T-helper 2 cell treated with Interferon-gamma antibody and Interleukin-4, amounts not matched to agents 5 μg/mL and 100 μg/mL, for 36 hours (primary cell): Measurements from ENCODE around the gene SP8.

Experiments used
- DNase-seq: peaks from one replicate; pipeline ENCODE4 v3.0.0; 2021; ENCODE audit warnings: low spot score
- H3K27ac Mint-ChIP-seq: one replicate; pipeline ENCODE4 v1.8.0; 2021; ENCODE audit warnings: mild to moderate bottlenecking, mixed read lengths
- H3K27me3 Mint-ChIP-seq: one replicate; pipeline ENCODE4 v1.8.0; 2021; ENCODE audit warnings: low read depth, mixed read lengths
- H3K36me3 Mint-ChIP-seq: one replicate; pipeline ENCODE4 v1.8.0; 2021; ENCODE audit warnings: low read depth, mixed read lengths
- H3K4me1 Mint-ChIP-seq: one replicate; pipeline ENCODE4 v1.8.0; 2021; ENCODE audit warnings: low read depth, mixed read lengths
- H3K4me3 Mint-ChIP-seq: one replicate; pipeline ENCODE4 v1.8.0; 2022; ENCODE audit warnings: mild to moderate bottlenecking, moderate library complexity, mixed read lengths
- H3K9me3 Mint-ChIP-seq: one replicate; pipeline ENCODE4 v1.8.0; 2021; ENCODE audit warnings: mixed read lengths

The SP8 gene

GRCh38 chr7:20787660-20788419 lies 1.2 kb upstream of the SP8 start:
- H3K4me3 Mint-ChIP-seq = no peak overlapping the region

GRCh38 chr7:20786421-20786778 lies 286 bp downstream of the SP8 start:
- H3K27me3 Mint-ChIP-seq = peaks cover 78% of the 10 kb centered on the region
- H3K27ac Mint-ChIP-seq = peak overlapping the region; percentile 52
- no peak for DNase-seq
- H3K4me3 Mint-ChIP-seq = peak overlapping the region; percentile 67
- peaks cover 20% of the 10 kb centered on the region for H3K4me1 Mint-ChIP-seq
- peaks cover 3% of the 10 kb centered on the region for H3K9me3 Mint-ChIP-seq
- peaks cover 3% of the 10 kb centered on the region for H3K36me3 Mint-ChIP-seq

More at GRCh38 chr7:20787660-20788419, 1.2 kb upstream of the SP8 start:
- H3K27ac Mint-ChIP-seq = peak overlapping the region; percentile 68
- peaks cover 7% of the 10 kb centered on the region for H3K9me3 Mint-ChIP-seq
- DNase-seq = no peak
- H3K27me3 Mint-ChIP-seq = peaks cover 81% of the 10 kb centered on the region
- H3K36me3 Mint-ChIP-seq = peaks cover 3% of the 10 kb centered on the region
- H3K4me1 Mint-ChIP-seq = peaks cover 20% of the 10 kb centered on the region

- Mint-ChIP-seq H3K4me1 (peaks cover 20% of the 10 kb centered on the region), H3K4me3 (peak overlapping the region; percentile 67), H3K27ac (peak overlapping the region; percentile 55), H3K27me3 (peaks cover 76% of the 10 kb centered on the region), H3K36me3 (peaks cover 3% of the 10 kb centered on the region), H3K9me3 (peaks cover 3% of the 10 kb centered on the region)
- no peak for DNase-seq
Observed at GRCh38 chr7:20786049-20786412, 655 bp downstream of the SP8 start.

- Mint-ChIP-seq H3K36me3 (peaks cover 3% of the 10 kb centered on the region), H3K4me1 (peaks cover 20% of the 10 kb centered on the region), H3K9me3 (peaks cover 3% of the 10 kb centered on the region), H3K4me3 (peak overlapping the region; percentile 67), H3K27ac (peak overlapping the region; percentile 55), H3K27me3 (peaks cover 77% of the 10 kb centered on the region)
- DNase-seq = no peak
Observed at GRCh38 chr7:20785157-20786048, 1.3 kb downstream of the SP8 start.

- no peak overlapping the region for H3K27ac Mint-ChIP-seq
- no peak overlapping the region for H3K4me3 Mint-ChIP-seq
- H3K9me3 Mint-ChIP-seq = peaks cover 3% of the 10 kb centered on the region
- no peak for DNase-seq
- H3K4me1 Mint-ChIP-seq = peaks cover 20% of the 10 kb centered on the region
- peaks cover 77% of the 10 kb centered on the region for H3K27me3 Mint-ChIP-seq
- H3K36me3 Mint-ChIP-seq = peaks cover 3% of the 10 kb centered on the region
Observed at GRCh38 chr7:20784388-20785156, 2.1 kb downstream of the SP8 start.

- H3K4me1 Mint-ChIP-seq = peaks cover 20% of the 10 kb centered on the region
- H3K36me3 Mint-ChIP-seq = peaks cover 3% of the 10 kb centered on the region
- H3K27me3 Mint-ChIP-seq = peaks cover 81% of the 10 kb centered on the region
- H3K27ac Mint-ChIP-seq = peak overlapping the region; percentile 94
- H3K4me3 Mint-ChIP-seq = peak overlapping the region; percentile 74
- no peak for DNase-seq
- peaks cover 3% of the 10 kb centered on the region for H3K9me3 Mint-ChIP-seq
Observed at GRCh38 chr7:20783700-20784387, 2.8 kb downstream of the SP8 start.

DNA sequence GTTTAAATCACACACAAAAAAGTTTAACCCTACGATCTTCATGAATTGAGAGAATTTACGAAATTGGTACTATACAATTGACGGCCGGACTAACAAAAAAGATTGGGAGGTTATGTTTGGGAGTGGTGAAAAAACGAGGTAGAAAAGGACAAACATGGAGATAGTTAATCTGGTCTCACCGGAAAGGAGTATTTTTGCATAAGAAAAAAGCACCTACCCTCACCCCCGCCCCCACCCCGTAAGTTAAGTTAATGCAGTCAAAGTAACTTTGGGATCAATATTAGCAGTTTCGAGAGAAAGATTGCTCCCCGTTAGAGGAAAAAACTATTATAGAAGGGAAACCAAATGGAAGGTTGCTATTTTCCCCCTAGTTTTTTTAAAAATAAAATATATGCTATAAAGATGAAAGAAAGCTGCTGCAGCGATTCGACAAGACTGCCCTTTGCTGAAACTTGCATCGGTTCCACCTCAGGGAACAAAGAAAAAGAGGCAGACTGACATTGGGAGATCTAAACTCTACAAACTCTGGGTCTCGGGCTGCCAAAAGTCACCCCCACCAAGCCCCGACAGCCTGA lies 3.5 kb downstream of the SP8 start:
- Mint-ChIP-seq H3K36me3 (peaks cover 3% of the 10 kb centered on the region), H3K27me3 (peaks cover 81% of the 10 kb centered on the region), H3K4me3 (no peak overlapping the region), H3K4me1 (peaks cover 20% of the 10 kb centered on the region), H3K9me3 (peaks cover 3% of the 10 kb centered on the region), H3K27ac (peak overlapping the region; percentile 16)
- no peak for DNase-seq

GRCh38 chr7:20779041-20779440 lies 7.6 kb downstream of the SP8 start:
- Mint-ChIP-seq H3K9me3 (no peaks in the 10 kb centered on the region), H3K27me3 (peaks cover 88% of the 10 kb centered on the region), H3K27ac (no peak overlapping the region), H3K4me3 (no peak overlapping the region), H3K36me3 (peaks cover 5% of the 10 kb centered on the region), H3K4me1 (peaks cover 9% of the 10 kb centered on the region)
- no peak for DNase-seq

GRCh38 chr7:20778063-20778721 lies 8.5 kb downstream of the SP8 start:
- DNase-seq = no peak
- Mint-ChIP-seq H3K9me3 (no peaks in the 10 kb centered on the region), H3K4me3 (no peak overlapping the region), H3K27me3 (peaks cover 82% of the 10 kb centered on the region), H3K4me1 (peaks cover 5% of the 10 kb centered on the region), H3K27ac (no peak overlapping the region), H3K36me3 (peaks cover 2% of the 10 kb centered on the region)

DNA sequence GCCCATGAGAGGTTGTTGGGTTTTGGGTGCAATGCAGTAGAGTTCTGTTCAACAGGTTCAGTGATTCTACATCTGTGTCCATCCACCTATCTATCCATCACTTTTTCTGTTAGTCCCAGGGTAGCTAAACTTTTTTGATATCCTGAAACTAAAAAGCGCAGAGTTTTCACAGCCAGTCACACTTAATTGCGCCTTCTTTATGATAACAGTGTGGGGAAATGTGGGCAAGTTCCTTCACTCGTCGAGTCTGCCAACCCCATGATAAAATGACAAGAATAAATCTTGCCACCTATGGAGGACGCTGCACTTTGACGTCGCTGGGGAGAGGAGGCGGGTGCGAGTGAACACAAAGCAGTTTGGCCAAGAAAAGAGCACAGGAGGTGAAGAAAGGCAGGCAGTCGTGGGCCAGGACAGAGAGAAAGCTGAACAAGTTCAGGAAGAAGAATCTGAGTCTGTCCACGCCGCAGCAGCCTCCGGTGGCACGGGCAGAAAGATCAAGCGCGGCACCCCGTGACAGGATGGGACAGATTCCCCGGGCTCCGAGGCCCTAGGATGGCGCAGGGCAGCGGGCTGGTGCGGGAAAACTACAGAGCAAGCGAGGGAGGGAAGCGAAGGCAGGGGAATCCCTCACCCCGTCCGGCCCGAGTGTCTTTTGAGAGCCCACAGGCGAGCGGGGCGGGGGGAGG lies 9.2 kb downstream of the SP8 start:
- Mint-ChIP-seq H3K27ac (no peak overlapping the region), H3K27me3 (peaks cover 76% of the 10 kb centered on the region)

GRCh38 chr7:20776942-20777341 lies 9.7 kb downstream of the SP8 start:
- H3K9me3 Mint-ChIP-seq = no peaks in the 10 kb centered on the region
- no peak overlapping the region for H3K4me3 Mint-ChIP-seq
- H3K27me3 Mint-ChIP-seq = peaks cover 78% of the 10 kb centered on the region
- DNase-seq = no peak
- no peak overlapping the region for H3K27ac Mint-ChIP-seq
- peaks cover 5% of the 10 kb centered on the region for H3K4me1 Mint-ChIP-seq
- peaks cover 2% of the 10 kb centered on the region for H3K36me3 Mint-ChIP-seq

More for the DNA sequence above, 9.2 kb downstream of the SP8 start:
- no peak for DNase-seq
- H3K36me3 Mint-ChIP-seq = peaks cover 2% of the 10 kb centered on the region
- H3K4me3 Mint-ChIP-seq = peak overlapping the region; percentile 68
- H3K4me1 Mint-ChIP-seq = peaks cover 5% of the 10 kb centered on the region
- no peaks in the 10 kb centered on the region for H3K9me3 Mint-ChIP-seq

GRCh38 chr7:20776214-20776911 lies 10.3 kb downstream of the SP8 start:
- Mint-ChIP-seq H3K4me1 (peaks cover 5% of the 10 kb centered on the region), H3K36me3 (peaks cover 2% of the 10 kb centered on the region), H3K27me3 (peaks cover 73% of the 10 kb centered on the region), H3K9me3 (no peaks in the 10 kb centered on the region), H3K27ac (no peak overlapping the region), H3K4me3 (no peak overlapping the region)
- DNase-seq = no peak
